SK-N-SH treated with all-trans-retinoic acid at 6 μM for 48 hours (cell line): ENCODE results near the gene FAM83E.
"Not testable (repeated sequence)": the region's sequence is repeated elsewhere in the genome, so short reads cannot be mapped to it uniquely, and the experiment has no call there.

Source experiments
- ATAC-seq: fragments of 200-7000 bp; cut with Tn5 transposase; 3 replicates; pipeline ENCODE4 v1.9.1; 2020; ENCODE audit warnings: mild to moderate bottlenecking, moderate library complexity
- BACH2 ChIP-seq: fragments of 250-450 bp; sonication (Bioruptor Pico); IDR thresholded peaks from 2 replicates; pipeline ENCODE4 v1.9.0; 2021; ENCODE audit warnings: mild to moderate bottlenecking, borderline replicate concordance
- CREB5 ChIP-seq: fragments of 250-450 bp; sonication (Bioruptor Pico); IDR thresholded peaks from 2 replicates; pipeline ENCODE4 v1.5.1; 2020; ENCODE audit warnings: low read depth, mild to moderate bottlenecking, moderate library complexity
- CSDC2 ChIP-seq: fragments of 250-450 bp; sonication (Bioruptor Pico); IDR thresholded peaks from 2 replicates; pipeline ENCODE4 v1.5.0; 2020; ENCODE audit warnings: mild to moderate bottlenecking, moderate library complexity
- CSRNP3 ChIP-seq: fragments of 250-450 bp; sonication (Bioruptor Pico); IDR thresholded peaks from 2 replicates; pipeline ENCODE4 v1.5.1; 2021; ENCODE audit warnings: mild to moderate bottlenecking, moderate library complexity
- ISL1 ChIP-seq: fragments of 250-450 bp; sonication (Bioruptor Pico); IDR thresholded peaks from 2 replicates; pipeline ENCODE4 v2.1.2; 2022; ENCODE audit warnings: mild to moderate bottlenecking, moderate library complexity
- PATZ1 ChIP-seq: fragments of 250-450 bp; sonication (Bioruptor Pico); IDR thresholded peaks from 2 replicates; pipeline ENCODE4 v1.8.0; 2020; ENCODE audit warnings: mild to moderate bottlenecking, moderate library complexity, borderline replicate concordance
- POU6F1 ChIP-seq: fragments of 250-450 bp; sonication (Bioruptor Pico); IDR thresholded peaks from 2 replicates; pipeline ENCODE4 v1.8.0; 2021; ENCODE audit warnings: low read depth, mild to moderate bottlenecking, moderate library complexity, borderline replicate concordance
- PPARA ChIP-seq: fragments of 250-450 bp; sonication (Bioruptor Pico); IDR thresholded peaks from 2 replicates; pipeline ENCODE4 v1.5.0; 2020; ENCODE audit warnings: mild to moderate bottlenecking, borderline replicate concordance
- RARB ChIP-seq: fragments of 250-450 bp; sonication (Bioruptor Pico); IDR thresholded peaks from 2 replicates; pipeline ENCODE4 v1.8.0; 2021; ENCODE audit warnings: mild to moderate bottlenecking, moderate library complexity
- SNAI2 ChIP-seq: fragments of 250-450 bp; sonication (Bioruptor Pico); IDR thresholded peaks from 2 replicates; pipeline ENCODE4 v1.5.0; 2020; ENCODE audit warnings: mild to moderate bottlenecking, moderate library complexity
- TCF4 ChIP-seq: fragments of 250-450 bp; sonication (Bioruptor Pico); IDR thresholded peaks from 2 replicates; pipeline ENCODE4 v1.8.0; 2021; ENCODE audit warnings: mild to moderate bottlenecking, moderate library complexity, borderline replicate concordance
- TOX ChIP-seq: fragments of 250-450 bp; sonication (Bioruptor Pico); IDR thresholded peaks from 2 replicates; pipeline ENCODE4 v1.8.0; 2021; ENCODE audit warnings: mild to moderate bottlenecking, moderate library complexity, borderline replicate concordance
- TSHZ2 ChIP-seq: fragments of 250-450 bp; sonication (Bioruptor Pico); IDR thresholded peaks from 2 replicates; pipeline ENCODE4 v1.5.0; 2020; ENCODE audit warnings: mild to moderate bottlenecking, moderate library complexity
- ZC3H10 ChIP-seq: fragments of 250-450 bp; sonication (Bioruptor Pico); IDR thresholded peaks from 2 replicates; pipeline ENCODE4 v1.5.1; 2021; ENCODE audit warnings: mild to moderate bottlenecking, moderate library complexity
- ZFP3 ChIP-seq: fragments of 250-450 bp; sonication (Bioruptor Pico); IDR thresholded peaks from 2 replicates; pipeline ENCODE4 v1.5.0; 2020; ENCODE audit warnings: mild to moderate bottlenecking, moderate library complexity
- ZNF565 ChIP-seq: fragments of 450-650 bp; formaldehyde crosslinking; conservative IDR thresholded peaks from 2 replicates; pipeline ENCODE4 v1.5.0; 2020; ENCODE audit warnings: low read depth, mild to moderate bottlenecking, moderate library complexity
- ZNF70 ChIP-seq: fragments of 450-650 bp; formaldehyde crosslinking; IDR thresholded peaks from 2 replicates; pipeline ENCODE4 v1.5.0; 2020; ENCODE audit warnings: mild to moderate bottlenecking, moderate library complexity

The FAM83E gene

GRCh38 chr19:48661711-48662090, 46.8 kb upstream of the FAM83E start:
- no peak for ATAC-seq
- TF ChIP-seq ZFP3 (CRISPR knock-in tag) (no peak), PPARA (no peak), ISL1 (no peak), TOX (CRISPR knock-in tag) (no peak), ZC3H10 (CRISPR knock-in tag) (no peak), BACH2 (no peak), ZNF70 (CRISPR knock-in tag) (no peak), TCF4 (CRISPR knock-in tag) (no peak)

- ATAC-seq: peak; percentile 95
- TF ChIP-seq PPARA: no peak
These were observed 46.2 kb upstream of the FAM83E start for GRCh38 chr19:48660852-48661710.

GRCh38 chr19:48659768-48660167, 44.9 kb upstream of the FAM83E start:
- ATAC-seq: peak; percentile 39; the same call in 2 of the 3 replicates
- TF ChIP-seq ZNF565 (CRISPR knock-in tag) (no peak), ZFP3 (CRISPR knock-in tag) (no peak), RARB (CRISPR knock-in tag) (no peak), CSDC2 (CRISPR knock-in tag) (no peak), TOX (CRISPR knock-in tag) (no peak)

GRCh38 chr19:48658483-48658882, 43.6 kb upstream of the FAM83E start:
- no peak for TF ChIP-seq PATZ1 (CRISPR knock-in tag)
- TF ChIP-seq POU6F1: no peak
- TF ChIP-seq ZFP3 (CRISPR knock-in tag): no peak
- TF ChIP-seq RARB (CRISPR knock-in tag): no peak
- no peak for TF ChIP-seq SNAI2
- TF ChIP-seq, all 23 proteins: peak for 0
- ATAC-seq: no peak

- not testable (repeated sequence) for ATAC-seq
These were observed 43.0 kb upstream of the FAM83E start for GRCh38 chr19:48657828-48658227.

- TF ChIP-seq TSHZ2 (CRISPR knock-in tag) (no peak), CREB5 (CRISPR knock-in tag) (no peak), BACH2 (no peak), TOX (CRISPR knock-in tag) (no peak), RARB (CRISPR knock-in tag) (no peak), SNAI2 (no peak), CSRNP3 (CRISPR knock-in tag) (no peak), CSDC2 (CRISPR knock-in tag) (no peak)
- no peak for ATAC-seq
These were observed 42.1 kb upstream of the FAM83E start for GRCh38 chr19:48656840-48657474.
